WERI-Rb-1 (cell line): ENCODE measurements around the gene MYBPHL.

Experiments
- DNase-seq: peaks from one replicate; pipeline ENCODE4 v3.0.0-alpha.2; 2020
- H3K27ac ChIP-seq: fragments of 250-450 bp; sonication (Bioruptor Pico); 2 replicates; pipeline ENCODE4 v1.5.1; 2020; ENCODE audit warnings: mild to moderate bottlenecking, moderate library complexity
- H3K27me3 ChIP-seq: fragments of 250-450 bp; sonication (Bioruptor Pico); 2 replicates; pipeline ENCODE4 v1.5.1; 2021; ENCODE audit warnings: mild to moderate bottlenecking, low read depth, moderate library complexity; ENCODE audit not compliant: insufficient read depth, severe bottlenecking
- H3K36me3 ChIP-seq: fragments of 250-450 bp; sonication (Bioruptor Pico); 2 replicates; pipeline ENCODE4 v1.5.1; 2020; ENCODE audit warnings: mild to moderate bottlenecking, moderate library complexity
- H3K4me3 ChIP-seq: 2 replicates; pipeline ENCODE4 v1.5.1; 2011; ENCODE audit warnings: low read depth, mild to moderate bottlenecking, control low read depth, low read length
- H3K9me3 ChIP-seq: fragments of 250-450 bp; sonication (Bioruptor Pico); 2 replicates; pipeline ENCODE4 v1.5.1; 2021; ENCODE audit warnings: mild to moderate bottlenecking, moderate library complexity; ENCODE audit not compliant: severe bottlenecking
- TF ChIP-seq, protein P1 (sequence below): IDR thresholded peaks from 2 replicates; pipeline ENCODE4 v1.5.1; 2011; ENCODE audit warnings: low read depth, mild to moderate bottlenecking, control low read depth, inconsistent platforms, low read length

MYBPHL gene

GRCh38 chr1:109274533-109275476, 32.0 kb downstream of the MYBPHL start:
- TF ChIP-seq, protein P1, sequence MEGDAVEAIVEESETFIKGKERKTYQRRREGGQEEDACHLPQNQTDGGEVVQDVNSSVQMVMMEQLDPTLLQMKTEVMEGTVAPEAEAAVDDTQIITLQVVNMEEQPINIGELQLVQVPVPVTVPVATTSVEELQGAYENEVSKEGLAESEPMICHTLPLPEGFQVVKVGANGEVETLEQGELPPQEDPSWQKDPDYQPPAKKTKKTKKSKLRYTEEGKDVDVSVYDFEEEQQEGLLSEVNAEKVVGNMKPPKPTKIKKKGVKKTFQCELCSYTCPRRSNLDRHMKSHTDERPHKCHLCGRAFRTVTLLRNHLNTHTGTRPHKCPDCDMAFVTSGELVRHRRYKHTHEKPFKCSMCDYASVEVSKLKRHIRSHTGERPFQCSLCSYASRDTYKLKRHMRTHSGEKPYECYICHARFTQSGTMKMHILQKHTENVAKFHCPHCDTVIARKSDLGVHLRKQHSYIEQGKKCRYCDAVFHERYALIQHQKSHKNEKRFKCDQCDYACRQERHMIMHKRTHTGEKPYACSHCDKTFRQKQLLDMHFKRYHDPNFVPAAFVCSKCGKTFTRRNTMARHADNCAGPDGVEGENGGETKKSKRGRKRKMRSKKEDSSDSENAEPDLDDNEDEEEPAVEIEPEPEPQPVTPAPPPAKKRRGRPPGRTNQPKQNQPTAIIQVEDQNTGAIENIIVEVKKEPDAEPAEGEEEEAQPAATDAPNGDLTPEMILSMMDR = no peak
- DNase-seq = no peak
- no peaks in the 10 kb centered on the region for H3K27me3 ChIP-seq
- H3K9me3 ChIP-seq = no peaks in the 10 kb centered on the region
- no peak overlapping the region for H3K27ac ChIP-seq
- peaks cover 74% of the 10 kb centered on the region for H3K36me3 ChIP-seq
- H3K4me3 ChIP-seq = no peak overlapping the region

DNA sequence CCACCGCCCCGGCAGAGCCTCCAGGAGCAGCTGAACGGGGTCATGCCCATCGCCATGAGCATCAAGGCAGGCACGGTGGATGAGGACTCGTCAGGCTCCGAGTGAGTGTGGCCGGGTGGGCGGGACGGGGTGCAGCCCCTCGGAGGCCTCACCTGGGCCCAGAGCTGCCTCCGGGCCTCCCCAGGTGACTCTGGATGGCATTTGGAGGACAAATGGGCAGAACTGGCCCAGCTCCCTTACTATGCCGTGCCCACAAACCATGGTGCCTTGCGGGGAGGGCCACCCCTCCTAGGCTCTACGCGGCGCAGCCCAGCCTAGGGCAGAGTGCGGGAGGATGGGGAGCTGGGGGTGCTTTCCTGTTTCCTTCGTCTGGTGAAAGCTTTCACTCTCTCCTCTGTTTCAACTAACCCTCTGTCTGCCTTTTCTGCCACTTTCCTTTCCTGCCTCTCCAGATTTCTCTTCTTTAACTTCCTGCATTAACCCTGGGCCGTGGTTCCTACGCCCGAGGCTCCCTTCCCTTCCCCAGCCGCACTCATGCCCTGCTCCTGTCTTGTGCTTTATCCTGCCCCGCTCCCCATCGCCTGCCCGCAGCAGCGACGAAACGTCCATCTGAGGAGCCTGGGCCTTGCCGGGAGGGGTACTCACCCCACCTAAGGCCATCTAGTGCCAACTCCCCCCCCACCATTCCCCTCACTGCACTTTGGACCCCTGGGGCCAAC, 33.1 kb downstream of the MYBPHL start:
- no peak overlapping the region for H3K27ac ChIP-seq
- DNase-seq = no peak
- H3K27me3 ChIP-seq = no peaks in the 10 kb centered on the region
- TF ChIP-seq, protein P1 = no peak
- no peaks in the 10 kb centered on the region for H3K9me3 ChIP-seq
- H3K36me3 ChIP-seq = peaks cover 77% of the 10 kb centered on the region
- H3K4me3 ChIP-seq = no peak overlapping the region

DNA sequence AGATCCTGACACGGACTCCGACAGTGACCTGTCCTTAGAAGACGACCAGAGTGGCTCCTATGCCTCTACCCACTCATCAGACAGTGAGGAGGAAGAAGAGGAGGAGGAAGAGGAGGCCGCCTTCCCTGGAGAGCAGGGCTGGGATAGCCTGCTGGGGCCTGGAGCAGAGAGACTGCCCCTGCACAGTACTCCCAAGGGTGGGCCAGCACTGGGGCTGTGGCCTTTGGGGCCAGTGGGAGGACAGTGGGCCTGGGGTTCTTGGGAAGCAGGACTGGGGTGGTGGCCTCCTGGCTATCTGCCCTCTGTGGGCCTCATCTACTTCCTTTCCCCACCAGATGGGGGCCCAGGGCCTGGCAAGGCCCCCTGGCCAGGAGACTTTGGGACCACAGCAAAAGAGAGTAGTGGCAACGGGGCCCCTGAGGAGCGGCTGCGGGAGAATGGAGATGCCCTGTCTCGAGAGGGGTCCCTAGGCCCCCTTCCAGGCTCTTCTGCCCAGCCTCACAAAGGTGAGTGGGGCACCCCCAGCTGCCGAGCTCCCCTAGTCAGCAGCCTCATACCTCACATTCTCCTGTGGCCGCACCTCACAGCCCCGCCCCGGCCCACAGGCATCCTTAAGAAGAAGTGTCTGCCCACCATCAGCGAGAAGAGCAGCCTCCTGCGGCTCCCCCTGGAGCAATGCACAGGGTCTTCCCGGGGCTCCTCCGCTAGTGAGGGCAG, 33.8 kb downstream of the MYBPHL start:
- no peak overlapping the region for H3K27ac ChIP-seq
- H3K4me3 ChIP-seq = no peak overlapping the region
- no peaks in the 10 kb centered on the region for H3K9me3 ChIP-seq
- H3K27me3 ChIP-seq = no peaks in the 10 kb centered on the region
- peaks cover 77% of the 10 kb centered on the region for H3K36me3 ChIP-seq
- no peak for DNase-seq
- TF ChIP-seq, protein P1 = no peak

GRCh38 chr1:109272021-109272799, 34.6 kb downstream of the MYBPHL start:
- no peak overlapping the region for H3K4me3 ChIP-seq
- no peak for DNase-seq
- H3K27ac ChIP-seq = no peak overlapping the region
- H3K27me3 ChIP-seq = no peaks in the 10 kb centered on the region
- no peaks in the 10 kb centered on the region for H3K9me3 ChIP-seq
- peaks cover 80% of the 10 kb centered on the region for H3K36me3 ChIP-seq
- TF ChIP-seq, protein P1 = no peak

DNA sequence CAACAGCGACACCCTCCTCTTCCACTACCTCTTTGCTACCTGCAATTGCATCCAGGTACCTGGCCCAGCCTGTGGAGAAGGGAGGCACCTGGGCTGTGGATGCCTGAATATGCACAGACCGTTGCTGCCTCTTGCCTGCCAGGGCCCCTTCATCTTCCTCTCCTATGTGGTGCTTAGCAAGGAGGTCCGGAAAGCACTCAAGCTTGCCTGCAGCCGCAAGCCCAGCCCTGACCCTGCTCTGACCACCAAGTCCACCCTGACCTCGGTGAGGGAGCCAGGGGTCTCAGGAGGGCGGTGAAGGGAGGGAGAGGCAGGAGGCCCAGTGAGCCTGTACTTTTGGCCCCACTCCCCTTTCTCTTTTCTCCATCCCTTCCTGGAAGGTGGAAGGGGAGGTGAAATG, 35.4 kb downstream of the MYBPHL start:
- Histone ChIP-seq H3K36me3 (peaks cover 86% of the 10 kb centered on the region), H3K27ac (no peak overlapping the region), H3K27me3 (no peaks in the 10 kb centered on the region), H3K4me3 (no peak overlapping the region), H3K9me3 (no peaks in the 10 kb centered on the region)
- no peak for DNase-seq
- TF ChIP-seq, protein P1 = no peak
